Measurements from ENCODE around the gene ACADSB.
A peak's percentile ranks its signal among the peaks of the same experiment; 100 is the strongest.

Gene ACADSB

GRCh38 chr10:123018531-123018930, 9.7 kb downstream of the ACADSB start:
- H3K4me3 ChIP-seq (ENCODE audit: low read depth, low read length): no peak overlapping the region
- no peak for DNase-seq (ENCODE audit: low read depth, low spot score)
- no peak for TF ChIP-seq CTCF (IDR thresholded peaks at IDR 0.05; ENCODE audit: low read depth, low read length)
- in situ Hi-C loops (cut with HindIII; ENCODE audit: low sequenced_read_pairs): no loop called here

DNA sequence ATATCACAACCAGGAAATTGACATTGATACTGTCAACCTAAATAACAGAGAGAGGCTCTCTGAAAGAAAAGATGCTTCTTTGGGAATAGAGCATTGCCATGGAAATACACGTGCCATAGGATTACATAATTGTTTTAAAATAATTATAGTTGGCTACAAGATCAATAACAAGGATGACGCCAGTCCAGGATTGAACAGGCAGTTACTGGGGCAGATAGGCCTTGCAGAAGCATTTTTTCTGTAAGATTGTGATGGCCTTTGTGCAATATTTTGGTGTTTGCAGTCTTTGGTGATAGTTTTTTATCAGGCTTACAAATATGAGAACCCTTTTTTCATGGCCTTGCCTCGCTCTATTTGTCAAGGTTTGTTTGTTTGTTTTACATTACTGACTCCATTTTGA, 10.5 kb downstream of the ACADSB start:
- in situ Hi-C loops (cut with HindIII; ENCODE audit: low sequenced_read_pairs): no loop called here

DNA sequence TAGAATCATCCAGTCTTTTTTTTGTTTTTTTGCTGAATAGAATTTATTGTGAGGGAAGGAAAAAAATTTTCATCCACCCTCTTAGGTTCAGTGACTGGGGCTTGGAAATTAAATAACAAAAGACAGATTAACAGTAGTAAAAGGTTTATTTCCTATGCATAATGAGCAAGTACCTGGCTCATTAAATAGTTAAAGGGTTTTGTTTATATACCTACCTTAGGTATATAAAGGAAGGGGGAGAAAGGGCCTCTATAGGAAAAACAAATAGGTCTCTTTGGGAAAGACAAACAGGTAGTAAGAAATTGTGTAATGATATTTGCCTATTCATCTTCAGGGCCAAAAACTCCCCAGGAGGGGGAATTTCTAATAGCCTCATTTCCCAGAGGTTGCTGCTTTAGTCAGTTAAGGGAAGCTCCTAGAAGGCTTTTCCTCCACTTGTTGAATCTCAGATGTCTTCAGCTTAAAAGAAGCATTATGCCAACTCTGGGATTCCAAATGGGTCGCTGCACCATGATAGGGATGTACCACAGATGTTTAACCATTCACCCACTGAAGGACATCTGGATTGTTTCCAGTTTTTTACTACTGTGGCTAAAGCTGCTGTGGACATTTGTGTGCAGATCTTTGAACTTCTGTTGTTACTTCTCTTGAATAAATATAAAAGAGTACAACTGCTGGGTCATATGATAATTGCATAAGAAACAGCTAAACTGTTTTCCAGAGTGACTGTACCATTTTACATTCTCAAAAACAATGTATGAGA, 11.3 kb downstream of the ACADSB start:
- no peak for TF ChIP-seq CTCF (IDR thresholded peaks at IDR 0.05; ENCODE audit: low read depth, low read length)
- no peak for DNase-seq (ENCODE audit: low read depth, low spot score)
- in situ Hi-C loops (cut with HindIII; ENCODE audit: low sequenced_read_pairs): no loop called here
- no peak overlapping the region for H3K4me3 ChIP-seq (ENCODE audit: low read depth, low read length)

More for the DNA sequence above, 10.5 kb downstream of the ACADSB start:
- TF ChIP-seq CTCF (IDR thresholded peaks at IDR 0.05; ENCODE audit: low read depth, low read length): no peak
- no peak overlapping the region for H3K4me3 ChIP-seq (ENCODE audit: low read depth, low read length)
- no peak for DNase-seq (ENCODE audit: low read depth, low spot score)

DNA sequence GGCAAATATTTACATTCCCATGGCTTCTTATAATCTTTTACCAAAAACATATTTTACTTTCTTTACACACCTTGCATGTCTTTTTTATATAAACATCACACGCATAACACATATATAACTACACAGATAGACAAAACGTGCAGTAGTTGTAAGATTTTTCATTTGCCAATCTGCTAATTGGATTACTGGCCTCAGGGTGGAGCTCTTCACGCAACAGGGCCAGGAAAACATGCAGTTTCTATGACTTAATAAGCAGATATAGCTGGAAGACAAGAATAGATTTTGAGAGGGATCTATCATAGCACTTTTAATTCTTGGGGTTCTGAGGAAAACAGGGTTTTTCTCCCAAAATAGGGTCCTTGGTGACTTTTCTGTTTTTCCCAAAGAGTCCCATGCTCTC, 12.7 kb downstream of the ACADSB start:
- no peak overlapping the region for H3K4me3 ChIP-seq (ENCODE audit: low read depth, low read length)
- in situ Hi-C loops (cut with HindIII; ENCODE audit: low sequenced_read_pairs): no loop called here
- peak; percentile 53 for TF ChIP-seq CTCF (IDR thresholded peaks at IDR 0.05; ENCODE audit: low read depth, low read length)
- peak; percentile 14 for DNase-seq (ENCODE audit: low read depth, low spot score)

GRCh38 chr10:123024540-123024939, 15.7 kb downstream of the ACADSB start:
- no peak for TF ChIP-seq CTCF (IDR thresholded peaks at IDR 0.05; ENCODE audit: low read depth, low read length)
- DNase-seq (ENCODE audit: low read depth, low spot score): no peak
- no peak overlapping the region for H3K4me3 ChIP-seq (ENCODE audit: low read depth, low read length)
- in situ Hi-C loops (cut with HindIII; ENCODE audit: low sequenced_read_pairs): no loop called here

DNA sequence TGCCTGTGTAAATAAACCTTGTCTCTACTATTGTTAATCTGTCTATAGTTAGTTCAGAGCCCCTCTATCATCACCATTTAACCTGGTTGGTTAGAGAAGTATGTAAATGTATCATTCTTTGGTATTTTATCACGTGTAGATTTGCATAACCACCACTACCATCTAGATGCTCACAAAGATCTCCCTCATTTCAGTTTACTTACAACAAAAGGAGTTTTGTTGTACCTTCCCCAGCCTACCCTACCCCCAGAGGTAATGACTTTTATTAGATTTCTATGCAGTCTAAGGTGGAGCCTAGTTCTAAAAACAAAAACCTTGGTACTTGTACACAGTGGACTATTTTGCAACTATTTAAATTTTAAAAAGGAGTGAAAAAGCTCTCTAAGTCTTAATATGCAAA, 17.5 kb downstream of the ACADSB start:
- in situ Hi-C loops (cut with HindIII; ENCODE audit: low sequenced_read_pairs): no loop called here
- no peak for DNase-seq (ENCODE audit: low read depth, low spot score)
- no peak for TF ChIP-seq CTCF (IDR thresholded peaks at IDR 0.05; ENCODE audit: low read depth, low read length)
- no peak overlapping the region for H3K4me3 ChIP-seq (ENCODE audit: low read depth, low read length)

Data from astrocyte of the spinal cord (primary cell).